ENCODE results near the gene ITPKB.
"Not testable (repeated sequence)": the region's sequence is repeated elsewhere in the genome, so short reads cannot be mapped to it uniquely, and the experiment has no call there.

The ITPKB gene

DNA sequence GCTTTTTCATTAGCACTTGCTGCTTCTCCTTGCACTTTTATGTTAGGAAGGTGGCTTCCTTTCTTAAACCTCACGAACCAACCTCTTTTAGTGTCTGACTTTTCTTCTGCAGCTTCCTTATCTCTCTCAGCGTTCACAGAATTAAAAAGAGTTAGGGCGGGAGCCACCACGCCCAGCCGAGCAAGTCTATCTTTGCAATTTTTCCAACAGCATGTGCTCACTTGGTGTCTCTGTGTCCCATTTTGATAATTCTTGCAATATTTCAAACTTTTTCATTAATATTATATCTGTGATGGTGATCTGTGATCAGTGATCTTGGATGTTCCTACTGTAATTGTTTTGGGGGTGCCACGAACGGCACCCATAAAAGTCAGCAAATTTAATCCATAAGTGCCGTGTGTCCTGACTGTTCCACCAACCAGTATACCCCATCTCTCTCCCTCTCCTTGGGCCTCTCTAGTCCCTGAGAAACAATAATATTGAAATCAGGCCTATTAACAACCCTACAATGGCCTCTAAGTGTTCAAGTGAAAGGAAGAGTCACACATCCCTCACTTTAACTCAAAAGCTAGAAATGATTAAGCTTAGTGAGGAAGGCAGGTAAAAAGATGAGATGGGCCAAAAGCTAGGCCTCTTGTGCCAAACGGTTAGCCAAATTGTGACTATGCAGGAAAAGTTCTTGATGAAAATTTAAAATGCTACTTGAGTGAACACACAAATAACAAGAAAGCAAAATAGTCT lies 15.9 kb upstream of the ITPKB start:
- DNase-seq: no peak

DNA sequence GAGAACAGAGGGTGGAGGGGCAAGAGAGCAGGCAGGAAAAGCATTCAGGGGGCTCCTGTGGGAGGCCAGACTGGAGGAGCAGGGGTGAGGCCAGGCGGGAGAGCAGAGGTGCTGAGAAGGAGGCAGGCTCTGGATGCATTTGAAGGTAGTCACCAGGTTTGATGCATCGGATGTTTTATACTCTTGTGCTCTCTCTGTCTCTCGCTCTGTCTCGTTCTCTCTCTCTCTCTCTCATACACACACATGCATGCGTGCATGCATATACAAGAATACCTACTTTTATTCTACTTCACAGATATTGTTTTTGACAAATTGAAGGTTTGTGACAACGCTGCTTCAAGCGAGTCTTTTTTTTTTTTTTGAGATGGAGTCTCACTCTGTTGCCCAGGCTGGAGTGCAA lies 15.0 kb upstream of the ITPKB start:
- no peak for DNase-seq

DNA sequence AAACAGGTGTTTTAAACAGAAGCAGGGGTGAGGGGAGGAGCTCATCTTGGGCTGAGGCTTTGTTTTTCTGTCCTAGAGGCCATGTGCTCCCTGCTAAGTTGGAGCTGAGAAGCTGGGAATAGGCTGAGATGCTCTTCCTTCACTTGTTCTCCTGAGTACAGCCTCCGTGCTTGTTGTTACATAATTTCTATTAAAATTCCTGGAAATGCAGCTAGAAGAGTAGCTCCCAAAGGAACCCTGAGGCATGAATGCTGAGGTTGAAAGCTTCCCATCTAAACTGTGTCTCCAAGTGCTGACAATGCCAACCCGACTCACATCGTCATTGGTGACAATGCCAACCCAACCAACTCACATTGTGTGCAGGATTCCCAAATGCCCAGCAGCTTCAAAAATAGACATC lies 12.6 kb upstream of the ITPKB start:
- no peak for DNase-seq

DNA sequence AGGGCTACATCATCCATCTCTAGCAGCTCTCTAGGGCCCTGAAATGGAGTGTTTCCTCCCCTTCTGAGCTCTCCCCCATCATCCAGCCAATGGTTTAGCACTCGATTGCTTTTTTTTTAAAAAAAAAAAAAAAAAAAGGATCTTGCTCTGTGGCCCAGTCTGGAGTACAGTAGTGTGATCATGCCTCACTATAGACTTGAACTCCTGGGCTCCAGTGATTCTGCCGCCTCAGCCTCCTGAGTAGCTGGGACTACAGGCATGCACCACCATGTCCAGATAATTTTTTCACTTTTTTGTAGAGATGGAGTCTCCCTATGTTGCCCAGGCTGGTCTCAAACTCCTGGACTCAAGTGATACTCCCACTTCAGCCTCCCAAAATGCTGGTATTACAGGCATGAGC lies 12.1 kb upstream of the ITPKB start:
- DNase-seq: no peak

DNA sequence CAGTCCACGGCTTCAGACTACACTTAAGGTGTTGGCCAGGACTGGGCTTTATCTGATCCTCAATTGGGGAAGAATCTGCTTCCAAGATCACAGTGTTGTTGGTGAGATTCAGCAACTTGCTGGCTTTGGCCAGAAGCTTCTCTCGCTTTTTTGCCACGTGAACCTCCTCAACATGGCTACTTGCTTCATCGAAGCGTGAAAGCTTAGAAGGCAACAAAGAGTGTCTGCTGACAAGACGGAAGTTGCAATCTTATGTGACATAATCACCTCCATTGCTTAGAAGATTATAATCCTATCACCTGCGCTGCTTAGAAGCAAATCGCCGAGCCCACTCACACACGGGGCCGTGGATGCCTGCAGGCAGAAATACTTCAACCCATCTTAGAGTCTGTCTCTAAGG lies 10.4 kb upstream of the ITPKB start:
- DNase-seq: no peak

DNA sequence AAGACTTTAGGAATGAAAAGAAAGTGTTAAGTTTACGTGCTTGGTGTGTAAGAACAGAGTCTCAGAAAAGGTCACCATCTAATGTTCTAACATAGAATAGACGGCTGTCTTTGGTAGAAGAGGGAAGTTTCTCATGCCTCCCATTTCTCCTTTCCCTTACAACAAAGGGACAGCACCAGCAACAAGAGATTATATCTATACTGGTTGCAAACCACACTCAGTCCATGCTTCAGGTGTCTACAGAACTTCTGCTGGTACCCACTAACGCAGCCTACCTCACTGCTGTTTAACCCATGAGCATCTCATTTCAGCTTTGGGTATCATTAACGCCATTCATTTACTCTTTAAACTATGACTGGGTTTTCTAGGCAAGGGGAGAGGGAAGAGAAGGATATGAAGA lies 9.2 kb upstream of the ITPKB start:
- no peak for DNase-seq

DNA sequence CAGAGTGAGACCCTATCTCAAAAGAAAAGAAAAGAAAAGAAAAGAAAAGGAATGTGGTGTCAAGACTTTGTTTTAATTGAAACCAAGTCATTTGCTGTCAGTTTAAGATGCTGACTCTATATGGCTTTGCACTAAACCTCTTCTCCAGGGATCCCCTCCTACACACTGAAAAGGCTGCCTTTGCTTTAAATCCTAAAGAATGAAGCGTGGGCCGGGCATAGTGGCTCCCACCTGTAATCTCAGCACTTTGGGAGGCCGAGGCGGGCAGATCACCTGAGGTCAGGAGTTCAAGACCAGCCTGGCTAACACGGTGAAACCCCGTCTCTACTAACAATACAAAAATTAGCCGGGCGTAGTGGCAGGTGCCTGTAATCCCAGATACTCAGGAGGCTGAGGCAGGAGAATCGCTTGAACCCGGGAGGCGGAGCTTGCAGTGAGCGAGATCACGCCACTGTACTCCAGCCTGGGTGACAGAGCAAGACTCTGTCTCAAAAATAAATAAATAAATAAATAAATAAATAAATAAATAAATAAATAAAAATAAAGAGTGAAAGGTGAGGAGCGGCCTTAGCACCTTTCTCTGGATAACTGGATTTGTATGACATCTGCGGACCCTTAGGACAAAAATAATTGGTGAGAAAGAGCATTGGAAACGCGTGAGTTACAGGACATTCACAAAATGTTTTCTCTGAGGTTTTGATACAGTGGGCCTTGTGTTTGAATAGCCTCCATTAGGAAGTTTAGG lies 8.6 kb upstream of the ITPKB start:
- not testable (repeated sequence) for DNase-seq

DNA sequence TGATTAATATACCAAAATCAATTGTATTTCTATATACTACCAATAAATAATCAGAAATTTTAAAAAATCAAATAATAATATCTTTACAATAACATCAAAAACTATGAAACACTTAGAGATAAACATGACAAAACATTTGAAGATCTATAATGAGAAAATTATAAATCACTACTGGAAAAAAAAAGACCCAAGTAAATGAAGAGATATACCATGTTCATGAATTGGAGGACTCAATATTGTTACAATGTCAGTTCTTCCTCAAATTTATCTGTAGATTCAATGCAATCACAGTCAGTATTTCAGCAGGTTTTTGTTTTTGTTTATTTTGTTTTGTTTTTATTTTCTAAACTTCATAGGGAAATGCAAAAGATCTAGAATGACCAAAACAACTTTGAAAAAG lies 4.2 kb upstream of the ITPKB start:
- DNase-seq: no peak

DNA sequence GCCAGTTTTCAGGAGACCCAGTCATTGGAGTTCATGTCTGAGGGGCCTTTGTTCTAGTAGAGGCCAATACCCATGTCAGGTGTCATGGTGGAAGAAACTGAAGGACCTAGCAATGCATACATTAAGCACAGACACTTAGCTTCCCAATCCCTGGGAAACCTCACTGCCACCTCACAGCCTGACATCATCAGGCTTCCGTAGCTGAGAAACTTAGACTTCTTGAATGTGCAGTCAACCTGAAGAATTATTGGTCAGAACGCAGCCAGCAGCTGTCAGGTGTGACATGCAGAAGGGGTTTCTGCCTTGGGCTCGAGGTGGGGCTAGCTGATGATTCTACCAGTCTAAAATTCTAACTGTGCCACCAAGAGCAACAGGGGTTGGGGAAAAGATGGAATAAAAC lies 1.9 kb upstream of the ITPKB start:
- no peak for DNase-seq

DNA sequence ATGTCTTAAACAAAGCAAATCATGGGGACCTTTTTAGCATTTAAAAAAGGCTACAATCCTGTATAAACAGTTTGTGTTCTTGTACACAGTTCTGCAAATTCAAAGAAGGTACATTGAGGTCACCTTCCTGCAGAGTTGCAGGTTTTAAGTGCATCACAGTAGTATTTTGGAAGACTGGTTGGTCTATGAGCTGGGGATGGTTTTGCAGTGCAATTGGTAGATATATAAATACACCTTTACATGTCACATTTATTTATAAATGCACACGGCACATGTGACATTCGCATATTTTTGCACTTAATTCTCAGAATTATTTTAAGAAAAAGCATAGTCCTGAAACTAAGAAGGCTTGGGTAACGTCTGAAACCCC lies 599 bp upstream of the ITPKB start:
- no peak for DNase-seq

DNA sequence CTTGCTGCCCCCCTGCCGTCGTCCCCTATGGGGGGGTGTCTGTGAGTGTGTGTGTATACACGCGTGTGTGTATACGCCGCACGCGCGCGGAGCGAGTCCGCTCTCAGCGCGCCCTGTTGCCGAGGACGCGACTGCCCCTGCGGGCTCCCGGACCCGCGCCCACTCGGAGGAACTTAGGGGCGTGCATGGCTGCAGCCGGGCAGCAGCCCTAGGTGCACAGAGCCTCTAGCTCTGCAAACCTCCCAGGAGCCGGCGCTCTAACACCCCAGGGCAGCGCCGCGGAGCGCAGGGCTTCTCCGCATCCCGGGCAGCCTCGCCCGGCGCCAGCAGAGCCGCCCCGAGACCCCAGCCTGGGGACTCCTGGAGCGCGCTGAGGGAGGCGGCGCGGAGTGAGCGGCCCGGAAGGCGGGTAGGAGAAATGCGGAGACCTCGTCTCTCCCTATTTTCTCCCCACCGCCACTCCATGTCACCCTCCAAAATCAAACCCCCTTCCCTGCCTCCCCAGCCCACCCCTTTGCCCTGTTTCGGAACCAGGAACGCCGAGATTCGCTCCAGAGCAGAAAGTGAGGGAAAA lies 574 bp downstream of the ITPKB start:
- DNase-seq: peak; percentile 25

DNA sequence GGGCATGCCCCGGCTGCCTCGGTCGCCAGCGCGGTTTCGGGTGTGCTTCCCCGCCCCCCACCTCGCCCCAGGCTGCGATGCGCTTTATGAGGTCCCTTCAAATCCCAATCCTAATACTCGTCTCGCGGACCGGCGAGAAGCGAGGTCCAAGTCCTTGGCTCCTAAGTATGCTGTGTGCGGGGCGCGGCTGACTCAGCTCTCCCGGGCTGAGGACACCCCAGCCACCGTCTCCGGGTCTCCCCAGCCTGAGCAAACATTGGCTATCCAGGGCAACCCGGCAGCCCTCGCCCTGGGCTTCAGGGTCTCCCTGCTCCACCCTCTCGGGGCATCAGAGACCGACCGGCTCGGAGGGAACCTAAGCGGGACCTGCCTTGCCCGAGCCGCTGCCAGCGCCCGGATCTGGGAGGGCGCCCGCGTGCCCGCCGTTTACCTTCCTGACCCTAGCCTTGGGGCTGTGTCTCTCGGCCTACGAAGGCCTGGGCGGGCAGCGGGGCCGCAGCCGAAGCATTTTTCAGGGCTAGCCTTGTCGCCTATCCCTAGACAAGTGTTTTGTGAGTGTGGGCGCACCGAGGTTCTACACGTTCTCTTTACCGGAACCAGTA lies 1.2 kb downstream of the ITPKB start:
- peak; percentile 37 for DNase-seq

DNA sequence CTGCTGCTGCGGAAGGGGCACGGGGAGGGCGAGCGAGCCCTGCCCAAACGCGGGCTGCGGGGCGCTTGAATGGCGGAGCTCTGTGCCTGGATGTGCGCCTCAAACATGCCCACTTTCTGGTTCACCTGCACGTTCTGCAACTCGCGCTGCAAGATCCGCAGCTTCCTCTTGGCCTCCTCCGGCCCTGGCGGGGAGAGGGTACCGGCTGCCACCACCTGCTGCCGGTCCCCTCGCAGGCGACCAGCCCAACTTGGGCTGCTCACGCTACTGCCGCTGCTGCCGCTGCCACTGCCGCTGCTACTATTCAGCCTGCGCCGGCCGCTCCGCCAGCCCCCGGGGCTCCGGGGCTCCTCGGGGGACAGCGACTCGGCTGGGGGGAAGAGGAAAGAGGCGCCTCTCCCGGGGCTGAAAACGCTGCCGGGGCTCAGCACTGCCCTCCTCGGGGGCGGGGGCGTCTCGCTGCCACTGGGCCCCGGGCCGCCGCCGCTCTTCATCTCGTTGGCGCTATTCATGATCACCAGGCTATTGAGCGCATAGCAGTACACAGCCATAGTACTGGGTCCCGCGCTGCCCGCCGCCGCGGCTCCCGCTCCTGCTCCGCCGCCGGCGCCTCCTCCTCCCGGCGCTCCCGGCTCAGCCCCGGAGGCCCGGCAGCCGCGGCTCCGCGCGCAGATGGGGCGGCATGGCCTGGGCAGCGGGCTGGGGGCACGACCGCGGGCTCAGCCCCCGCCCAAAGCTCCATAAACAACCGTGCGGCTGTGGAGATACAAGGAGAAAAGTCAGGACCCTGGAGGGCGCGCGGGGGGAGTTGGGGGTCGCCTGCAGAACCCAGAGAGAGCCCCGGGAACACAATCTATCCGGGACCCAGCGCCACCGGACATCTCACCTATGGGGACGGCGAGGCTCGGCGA lies 1.9 kb downstream of the ITPKB start:
- DNase-seq: peak; percentile 44

DNA sequence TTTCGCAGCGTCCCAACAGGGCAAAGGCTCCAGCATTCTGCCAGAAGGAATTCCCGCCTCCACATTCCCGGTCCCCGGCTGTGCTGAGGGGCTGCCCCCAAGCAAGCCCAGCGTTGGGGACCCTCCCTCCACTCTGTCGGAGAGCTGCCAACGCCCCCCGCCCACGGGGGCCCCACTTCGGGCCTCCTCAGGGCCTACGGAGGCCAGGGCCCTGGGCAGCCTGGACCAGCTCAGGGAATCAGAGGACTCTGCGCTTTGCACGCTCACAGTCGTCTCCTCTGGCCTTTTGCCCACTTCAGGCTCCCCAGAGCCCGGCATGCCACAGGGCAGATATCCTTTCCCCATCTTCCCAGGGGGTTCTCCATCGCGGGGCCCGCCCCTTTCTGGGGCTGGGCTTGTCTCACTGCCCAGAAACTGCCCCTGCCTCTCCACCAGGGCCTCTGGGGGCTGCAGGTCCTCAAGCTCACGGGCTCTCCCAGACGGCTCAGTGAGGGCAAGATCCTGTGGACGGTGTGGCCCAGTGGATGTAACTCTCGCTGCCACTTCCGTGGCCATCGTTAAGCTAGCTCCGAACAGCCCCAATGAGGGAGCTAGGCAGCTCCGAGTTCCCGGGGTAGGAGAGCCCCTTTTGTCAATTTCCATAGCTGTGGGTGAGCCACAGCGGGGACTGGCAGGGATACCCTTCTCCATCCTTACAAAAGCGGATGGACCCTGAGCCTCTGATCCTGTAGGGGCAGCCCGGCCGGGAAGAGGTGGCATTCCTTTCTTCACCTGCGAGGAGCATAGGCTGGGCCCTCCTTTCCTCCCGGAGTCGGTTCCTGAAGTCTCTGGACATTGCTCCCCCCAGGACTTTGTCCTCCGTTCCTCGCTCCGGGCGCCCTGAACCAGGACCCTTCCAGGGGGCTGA lies 2.8 kb downstream of the ITPKB start:
- peak; percentile 12 for DNase-seq

DNA sequence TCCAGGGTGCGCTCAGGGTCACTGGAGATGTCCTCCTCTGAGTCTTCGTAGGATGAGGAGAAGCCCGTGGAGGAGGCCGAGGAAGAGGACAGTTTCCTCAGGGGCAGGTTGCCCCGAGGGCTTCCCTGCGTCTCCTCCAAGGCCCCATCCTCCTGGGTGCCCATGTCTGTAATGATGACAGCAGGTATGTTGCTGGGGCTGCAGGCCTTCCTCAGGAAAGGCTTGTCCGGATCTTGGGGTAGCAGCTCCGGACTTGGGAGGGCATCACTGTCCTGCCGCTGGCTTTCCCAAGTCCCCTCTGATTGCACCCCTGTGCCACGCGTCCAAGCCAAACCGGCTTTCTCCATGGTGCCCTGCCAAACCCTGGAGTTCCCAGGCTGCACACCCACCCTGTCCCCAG lies 3.5 kb downstream of the ITPKB start:
- no peak for DNase-seq

DNA sequence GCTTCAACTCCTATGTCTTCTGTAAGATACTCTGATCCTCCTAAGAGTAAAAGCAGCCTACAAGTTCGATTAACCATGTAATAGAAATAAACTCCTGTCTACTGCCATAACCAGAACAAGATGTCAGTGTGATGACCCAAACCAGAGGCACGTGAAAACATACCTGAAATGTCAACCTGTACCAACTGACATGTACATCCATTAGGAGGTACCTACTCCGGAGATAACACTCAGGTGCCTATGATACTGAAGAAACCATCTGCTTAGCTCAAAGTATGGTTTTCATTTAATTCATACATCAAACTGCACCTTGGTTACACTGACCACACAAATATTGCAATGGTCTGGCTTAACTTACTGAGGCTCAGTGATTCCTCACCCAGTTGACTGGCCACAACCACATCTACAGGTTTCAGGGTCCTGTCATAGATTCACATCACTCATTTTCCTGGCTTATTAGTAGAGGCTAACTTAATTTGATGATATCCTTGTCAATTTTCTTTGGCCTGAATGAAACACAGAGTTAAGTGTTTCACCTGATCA lies 4.4 kb downstream of the ITPKB start:
- no peak for DNase-seq

DNA sequence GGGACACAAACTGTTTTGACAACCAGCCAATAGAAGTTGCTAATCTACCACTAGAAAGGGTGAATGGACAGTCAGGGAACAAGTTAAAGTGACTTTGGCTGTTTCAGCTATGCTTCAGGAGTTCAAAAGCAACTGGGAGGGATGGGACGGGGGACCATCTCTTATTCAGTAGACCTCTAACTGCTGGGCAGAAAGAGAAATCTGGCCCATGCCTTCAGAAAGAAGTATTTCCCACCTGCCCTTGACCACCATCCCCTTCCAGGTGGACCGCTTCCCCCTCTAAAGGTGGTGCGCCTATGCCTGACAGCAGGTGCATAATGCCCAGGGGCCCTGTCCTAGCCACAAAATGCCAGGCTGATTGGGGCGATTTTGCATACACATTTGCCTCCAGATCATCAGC lies 5.2 kb downstream of the ITPKB start:
- no peak for DNase-seq

DNA sequence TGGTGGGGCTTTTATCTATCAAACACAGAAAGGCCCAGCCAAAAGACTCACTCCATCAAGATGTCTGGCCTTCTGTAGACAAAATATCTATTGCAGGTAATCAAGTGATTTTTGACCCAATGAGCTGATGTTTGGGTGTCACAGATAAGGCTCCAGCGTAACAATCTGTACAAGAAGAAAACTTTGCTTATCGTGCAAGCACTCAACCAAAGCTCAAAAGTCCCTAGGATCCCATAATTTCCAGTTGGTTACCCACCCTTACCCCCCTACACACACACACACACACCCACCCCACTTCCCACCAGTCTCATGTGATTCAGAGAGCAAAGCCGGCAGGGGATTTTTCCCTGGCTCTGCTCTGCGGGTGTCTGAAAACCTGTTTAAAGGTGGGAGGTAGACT lies 5.8 kb downstream of the ITPKB start:
- peak; percentile 44 for DNase-seq

DNA sequence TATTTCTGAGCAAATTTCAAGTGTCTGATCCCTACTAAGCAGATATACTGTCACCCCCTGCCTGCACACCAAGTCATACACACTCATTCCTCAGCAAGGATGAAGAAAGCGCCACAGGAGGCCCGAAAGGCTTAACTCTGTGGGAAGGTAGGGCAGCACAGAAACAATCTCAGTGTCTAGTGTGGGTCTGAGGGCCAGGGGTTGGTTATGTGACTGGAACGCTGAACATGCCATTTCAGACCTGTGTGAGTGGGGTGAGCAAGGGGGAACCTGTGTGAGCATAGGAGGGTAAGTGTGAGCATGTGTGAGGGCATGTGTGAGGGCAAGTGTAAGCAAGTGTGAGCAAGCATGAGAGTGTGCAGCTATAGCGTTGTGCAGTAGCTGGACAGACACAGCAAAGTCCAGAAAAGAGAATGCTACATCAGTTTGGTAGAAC lies 6.2 kb downstream of the ITPKB start:
- no peak for DNase-seq

DNA sequence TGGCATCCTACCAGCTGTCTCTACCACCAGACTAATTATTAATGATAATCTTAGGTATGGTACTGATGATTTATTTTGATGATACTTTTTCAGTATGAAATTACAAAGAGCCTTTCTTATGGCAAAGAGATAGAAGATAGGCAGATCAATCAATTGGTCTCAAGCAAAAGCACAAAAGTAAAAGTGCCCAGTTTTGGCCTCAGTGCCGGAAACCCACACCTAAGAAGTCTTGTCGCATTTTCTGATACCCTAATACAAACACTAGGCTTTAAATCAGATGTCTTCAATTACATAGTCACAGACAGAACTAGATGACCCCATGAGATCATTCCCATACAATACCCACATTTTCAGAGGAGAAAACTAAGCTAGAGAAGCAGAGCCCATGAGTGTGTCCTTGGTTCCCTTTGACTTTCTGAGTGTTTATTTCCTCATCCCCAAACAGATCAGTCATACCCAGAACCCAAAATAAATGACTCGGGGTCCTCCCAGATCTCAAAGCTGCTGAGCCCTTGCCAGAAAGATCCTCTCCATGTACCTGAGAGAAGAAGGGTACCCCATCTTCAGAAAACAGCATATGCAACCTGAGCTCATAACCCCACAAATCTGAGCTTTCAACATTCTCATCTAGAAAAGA lies 7.7 kb downstream of the ITPKB start:
- no peak for DNase-seq

DNA sequence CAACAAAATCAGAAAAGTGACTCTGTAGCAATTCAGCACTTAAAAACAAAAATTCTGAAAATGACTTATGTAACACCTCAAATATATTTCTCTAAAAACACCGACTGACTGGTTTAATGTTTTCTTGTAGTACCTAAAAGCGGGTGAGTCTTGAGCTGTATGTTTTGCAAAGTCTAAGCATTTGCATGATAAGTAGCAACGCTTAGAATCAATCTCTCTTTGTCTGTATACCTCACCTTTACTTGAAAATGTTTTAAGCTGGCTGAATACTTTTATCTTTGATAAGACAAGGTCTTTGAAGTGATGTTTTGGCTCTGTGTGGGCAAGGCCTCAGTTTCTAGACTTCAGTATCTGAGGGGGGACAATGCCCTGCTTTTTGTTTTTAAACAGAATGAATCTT lies 8.2 kb downstream of the ITPKB start:
- no peak for DNase-seq
